Body of pancreas (tissue), 4 donors: Measurements from ENCODE around the gene CPZ. TPM values are rescaled to one million over a fixed set of nuclear protein-coding genes. Genes with fewer than 3 reads are reported as not detected.

Experiments used
- ATAC-seq: fragments of 150-250 bp; one replicate; pipeline ENCODE4 v1.9.1; 2016
- DNase-seq, 4 donors: peaks; one replicate each; pipeline ENCODE4 v3.0.0-alpha.2; 2019
- H3K27ac ChIP-seq, 4 donors: fragments of 200-600 bp; sonication (generic); 1 replicate in 3 of 4; 2 replicates in 1 of 4; pipeline versions ENCODE4 v1.5.1 to v1.6.1; 2016 to 2019; ENCODE audit warnings: mild to moderate bottlenecking in 1 of 4, mixed read lengths in 1 of 4, moderate library complexity in 1 of 4
- H3K27me3 ChIP-seq, 2 donors: fragments of 200-600 bp; sonication (generic); one replicate each; pipeline ENCODE4 v1.6.0; 2016; ENCODE audit warnings: mild to moderate bottlenecking in 1 of 2
- H3K36me3 ChIP-seq, 2 donors: fragments of 200-600 bp; sonication (generic); replicated peaks in 1 of 2; 2 replicates each; pipeline ENCODE4 v1.5.1; 2016; ENCODE audit warnings: low read depth in 2 of 2; ENCODE audit not compliant: insufficient read depth in 1 of 2
- H3K4me1 ChIP-seq: fragments of 200-600 bp; sonication (generic); one replicate; pipeline ENCODE4 v1.6.0; 2016
- H3K4me3 ChIP-seq, 2 donors: fragments of 200-600 bp; sonication (generic); 1 replicate in 1 of 2; 2 replicates in 1 of 2; pipeline ENCODE4 v1.5.1; 2016 to 2019
- H3K9me3 ChIP-seq, 3 donors: fragments of 200-600 bp; sonication (generic); 1 replicate in 2 of 3; 2 replicates in 1 of 3; pipeline ENCODE4 v1.5.1; 2016
- POLR2A ChIP-seq, 3 donors: fragments of 450-650 bp; IDR thresholded peaks; one replicate each; pipeline ENCODE4 v1.6.1; 2016; ENCODE audit warnings: antibody characterized with exemption in 3 of 3, mild to moderate bottlenecking in 2 of 3
- WGBS, 2 donors: methylation state at CpG; one replicate each; pipeline ENCODE4 v1.1.5; 2017; 5-methylcytosine and 5-hydroxymethylcytosine counted together
- intact Hi-C: fragments of 100-400 bp; cut with DNase I; formaldehyde crosslinking; loops from one replicate; pipeline ENCODE4 v1.15.1; 2023
- total RNA-seq, 2 donors: library from RNA; depleted of rRNA; stranded (reverse); fragments of >200 nt; gene quantifications; one replicate each; pipeline ENCODE4 v1.1.0, GENCODE V29; 2016
- TF ChIP-seq, protein P1 (sequence below), 7 experiments: fragments of 450-650 bp in 4 of 7; fragments of 200-600 bp in 3 of 7; sonication (generic) in 3 of 7; IDR thresholded peaks; one replicate each; pipeline ENCODE4 v1.5.1; 2016 to 2019; ENCODE audit warnings: antibody characterized with exemption in 7 of 7

The CPZ gene
- total RNA-seq, 2 donors from 2014 or later, result 0.66 to 0.78 TPM

- H3K27me3 ChIP-seq, result no peaks in the 10 kb centered on the region
- H3K9me3 ChIP-seq, result no peaks in the 10 kb centered on the region
- intact Hi-C loops, result no loop called here
- TF ChIP-seq, protein P1, sequence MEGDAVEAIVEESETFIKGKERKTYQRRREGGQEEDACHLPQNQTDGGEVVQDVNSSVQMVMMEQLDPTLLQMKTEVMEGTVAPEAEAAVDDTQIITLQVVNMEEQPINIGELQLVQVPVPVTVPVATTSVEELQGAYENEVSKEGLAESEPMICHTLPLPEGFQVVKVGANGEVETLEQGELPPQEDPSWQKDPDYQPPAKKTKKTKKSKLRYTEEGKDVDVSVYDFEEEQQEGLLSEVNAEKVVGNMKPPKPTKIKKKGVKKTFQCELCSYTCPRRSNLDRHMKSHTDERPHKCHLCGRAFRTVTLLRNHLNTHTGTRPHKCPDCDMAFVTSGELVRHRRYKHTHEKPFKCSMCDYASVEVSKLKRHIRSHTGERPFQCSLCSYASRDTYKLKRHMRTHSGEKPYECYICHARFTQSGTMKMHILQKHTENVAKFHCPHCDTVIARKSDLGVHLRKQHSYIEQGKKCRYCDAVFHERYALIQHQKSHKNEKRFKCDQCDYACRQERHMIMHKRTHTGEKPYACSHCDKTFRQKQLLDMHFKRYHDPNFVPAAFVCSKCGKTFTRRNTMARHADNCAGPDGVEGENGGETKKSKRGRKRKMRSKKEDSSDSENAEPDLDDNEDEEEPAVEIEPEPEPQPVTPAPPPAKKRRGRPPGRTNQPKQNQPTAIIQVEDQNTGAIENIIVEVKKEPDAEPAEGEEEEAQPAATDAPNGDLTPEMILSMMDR (IDR thresholded peaks at IDR 0.05), result no peak
- no peak for TF ChIP-seq POLR2A (IDR thresholded peaks at IDR 0.05)
- no peak overlapping the region for H3K27ac ChIP-seq
- no peaks in the 10 kb centered on the region for H3K4me1 ChIP-seq
- H3K4me3 ChIP-seq, result no peak overlapping the region
- WGBS, 2 donors, result 49 to 51% methylated on average over 2 of the region's 2 CpGs
- DNase-seq, result no peak
- no peaks in the 10 kb centered on the region for H3K36me3 ChIP-seq
- ATAC-seq, result no peak
These were observed 10.5 kb upstream of the CPZ start for GRCh38 chr4:8582016-8582415.

DNA sequence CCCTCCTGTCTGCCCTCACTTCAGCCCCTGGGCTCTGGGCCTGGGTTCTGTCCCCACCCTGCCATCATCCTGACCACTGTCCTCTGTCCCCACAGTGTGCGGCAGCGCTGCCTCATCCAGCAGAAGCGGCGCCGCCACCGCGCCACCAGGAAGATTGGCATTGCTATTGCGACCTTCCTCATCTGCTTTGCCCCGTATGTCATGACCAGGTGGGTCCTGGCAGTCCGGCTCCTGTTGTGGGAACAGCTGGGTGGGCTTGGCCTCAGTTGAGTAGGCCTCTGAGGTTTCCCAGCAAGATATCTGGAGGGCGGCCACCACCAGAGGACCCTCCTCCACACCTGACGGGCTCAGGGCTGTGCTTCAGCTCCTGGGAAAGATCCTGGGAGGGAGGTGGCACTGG is 10.1 kb upstream of the CPZ start:
- TF ChIP-seq, protein P1 (IDR thresholded peaks at IDR 0.05), result no peak
- TF ChIP-seq POLR2A (IDR thresholded peaks at IDR 0.05), result no peak
- DNase-seq (no peak), ATAC-seq (no peak)
- no peaks in the 10 kb centered on the region for H3K36me3 ChIP-seq
- 86 to 96% methylated on average over 9 to 12 of the region's 12 CpGs for WGBS, 2 donors
- no peaks in the 10 kb centered on the region for H3K4me1 ChIP-seq
- intact Hi-C loops, result no loop called here
- no peaks in the 10 kb centered on the region for H3K27me3 ChIP-seq
- H3K27ac ChIP-seq, result no peak overlapping the region
- H3K9me3 ChIP-seq, result no peaks in the 10 kb centered on the region
- no peak overlapping the region for H3K4me3 ChIP-seq

GRCh38 chr4:8582941-8583654 is 9.5 kb upstream of the CPZ start:
- DNase-seq (no peak), ATAC-seq (no peak)
- Histone ChIP-seq H3K4me1 (no peaks in the 10 kb centered on the region), H3K27me3 (no peaks in the 10 kb centered on the region), H3K36me3 (no peaks in the 10 kb centered on the region), H3K9me3 (no peaks in the 10 kb centered on the region), H3K4me3 (no peak overlapping the region), H3K27ac (no peak overlapping the region)
- WGBS, 2 donors, result 43 to 51% methylated on average over 7 to 9 of the region's 9 CpGs
- TF ChIP-seq POLR2A (IDR thresholded peaks at IDR 0.05), result no peak
- TF ChIP-seq, protein P1 (IDR thresholded peaks at IDR 0.05), result no peak
- intact Hi-C loops, result no loop called here

- no peaks in the 10 kb centered on the region for H3K9me3 ChIP-seq
- no peaks in the 10 kb centered on the region for H3K36me3 ChIP-seq
- H3K4me1 ChIP-seq, result no peaks in the 10 kb centered on the region
- no peaks in the 10 kb centered on the region for H3K27me3 ChIP-seq
- intact Hi-C loops, result no loop called here
- no peak overlapping the region for H3K4me3 ChIP-seq
- no peak for ATAC-seq
- 36 to 64% methylated on average over 4 of the region's 4 CpGs for WGBS, 2 donors
- no peak overlapping the region for H3K27ac ChIP-seq
- TF ChIP-seq POLR2A (IDR thresholded peaks at IDR 0.05), result no peak
- TF ChIP-seq, protein P1 (IDR thresholded peaks at IDR 0.05), result no peak
- no peak for DNase-seq
These were observed 8.9 kb upstream of the CPZ start for GRCh38 chr4:8583655-8584025.

GRCh38 chr4:8585186-8585585 is 7.4 kb upstream of the CPZ start:
- no peak for ATAC-seq
- intact Hi-C loops, result no loop called here
- TF ChIP-seq, protein P1 (IDR thresholded peaks at IDR 0.05), result peak in 3 of 7 experiments; percentile 7 to 13 (median 11)
- no peak for TF ChIP-seq POLR2A (IDR thresholded peaks at IDR 0.05)
- H3K27ac ChIP-seq, result no peak overlapping the region
- no peaks in the 10 kb centered on the region for H3K9me3 ChIP-seq
- H3K4me3 ChIP-seq, result no peak overlapping the region
- no peaks in the 10 kb centered on the region for H3K4me1 ChIP-seq
- no peaks in the 10 kb centered on the region for H3K27me3 ChIP-seq
- 28 to 29% methylated on average over 4 to 6 of the region's 6 CpGs for WGBS, 2 donors
- H3K36me3 ChIP-seq, result no peaks in the 10 kb centered on the region
- peak in 1 of 4 donors; percentile 4 for DNase-seq
